ENCODE data around the gene GALNT7.
"Not testable (repeated sequence)": the region's sequence is repeated elsewhere in the genome, so short reads cannot be mapped to it uniquely, and the experiment has no call there.

The GALNT7 gene

DNA sequence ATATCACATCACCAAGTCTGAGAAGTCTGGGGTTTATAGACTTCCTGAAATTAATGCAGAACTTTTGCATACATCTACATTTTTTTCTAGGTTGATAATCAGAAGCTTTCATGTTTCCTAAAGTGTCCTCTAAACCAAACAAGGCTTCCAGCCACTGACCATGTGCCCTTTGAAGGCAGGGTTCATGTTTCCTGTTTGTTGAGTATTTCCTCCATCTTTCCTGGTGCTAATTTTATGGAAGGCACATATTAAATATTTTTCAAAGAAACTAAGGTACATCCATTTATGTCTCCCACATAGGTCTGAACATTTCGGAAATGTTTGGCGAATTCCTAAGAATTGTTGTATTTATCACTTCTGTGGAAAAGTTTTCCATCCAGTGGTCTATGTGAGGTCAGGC is 5.6 kb downstream of the GALNT7 start:
- no peak for DNase-seq (ENCODE audit: extremely low read depth, low read depth)
- TF ChIP-seq, protein P1, sequence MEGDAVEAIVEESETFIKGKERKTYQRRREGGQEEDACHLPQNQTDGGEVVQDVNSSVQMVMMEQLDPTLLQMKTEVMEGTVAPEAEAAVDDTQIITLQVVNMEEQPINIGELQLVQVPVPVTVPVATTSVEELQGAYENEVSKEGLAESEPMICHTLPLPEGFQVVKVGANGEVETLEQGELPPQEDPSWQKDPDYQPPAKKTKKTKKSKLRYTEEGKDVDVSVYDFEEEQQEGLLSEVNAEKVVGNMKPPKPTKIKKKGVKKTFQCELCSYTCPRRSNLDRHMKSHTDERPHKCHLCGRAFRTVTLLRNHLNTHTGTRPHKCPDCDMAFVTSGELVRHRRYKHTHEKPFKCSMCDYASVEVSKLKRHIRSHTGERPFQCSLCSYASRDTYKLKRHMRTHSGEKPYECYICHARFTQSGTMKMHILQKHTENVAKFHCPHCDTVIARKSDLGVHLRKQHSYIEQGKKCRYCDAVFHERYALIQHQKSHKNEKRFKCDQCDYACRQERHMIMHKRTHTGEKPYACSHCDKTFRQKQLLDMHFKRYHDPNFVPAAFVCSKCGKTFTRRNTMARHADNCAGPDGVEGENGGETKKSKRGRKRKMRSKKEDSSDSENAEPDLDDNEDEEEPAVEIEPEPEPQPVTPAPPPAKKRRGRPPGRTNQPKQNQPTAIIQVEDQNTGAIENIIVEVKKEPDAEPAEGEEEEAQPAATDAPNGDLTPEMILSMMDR (IDR thresholded peaks at IDR 0.05; ENCODE audit: low read depth, low read length): no peak

DNA sequence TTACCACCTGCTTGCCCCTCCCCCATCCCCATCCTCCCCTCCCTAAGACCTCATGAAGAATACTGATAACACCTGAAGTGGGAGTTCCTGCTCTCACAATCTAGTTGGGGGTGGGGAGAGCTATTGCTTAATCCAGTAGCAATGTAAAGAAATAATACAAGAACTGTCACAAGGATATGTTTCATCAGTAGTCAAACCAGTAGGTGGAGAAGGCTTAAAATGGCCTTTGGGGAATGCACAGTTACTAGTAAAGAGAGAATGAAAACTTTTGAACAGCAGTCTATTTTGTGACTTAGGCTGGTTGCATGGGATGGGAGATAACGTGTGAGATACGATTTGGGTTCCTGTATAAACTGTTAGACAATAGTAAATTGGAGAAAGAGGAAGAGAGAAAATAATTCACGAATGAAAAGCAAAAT is 6.0 kb downstream of the GALNT7 start:
- TF ChIP-seq, protein P1 (IDR thresholded peaks at IDR 0.05; ENCODE audit: low read depth, low read length): no peak
- no peak for DNase-seq (ENCODE audit: extremely low read depth, low read depth)

DNA sequence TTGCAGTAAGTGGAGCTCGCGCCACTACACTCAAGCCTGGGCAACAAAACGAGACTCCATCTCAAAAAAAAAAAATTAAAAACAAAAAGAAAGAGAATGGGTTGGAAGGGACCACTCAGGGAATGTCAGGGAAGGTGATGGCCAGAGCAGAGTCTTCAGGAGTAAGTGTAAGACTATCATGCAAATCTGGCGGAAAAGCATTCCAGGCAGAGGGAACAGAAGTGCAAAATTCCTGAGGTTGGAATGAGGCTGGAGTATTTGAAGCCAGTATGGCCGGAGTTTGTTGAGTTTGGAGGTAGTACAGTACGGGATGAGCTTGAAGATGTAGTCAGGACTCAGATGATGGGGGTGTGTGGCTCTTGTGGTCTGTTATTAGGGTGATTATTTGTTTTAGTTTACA is 7.4 kb downstream of the GALNT7 start:
- TF ChIP-seq, protein P1 (IDR thresholded peaks at IDR 0.05; ENCODE audit: low read depth, low read length): no peak
- no peak for DNase-seq (ENCODE audit: extremely low read depth, low read depth)

DNA sequence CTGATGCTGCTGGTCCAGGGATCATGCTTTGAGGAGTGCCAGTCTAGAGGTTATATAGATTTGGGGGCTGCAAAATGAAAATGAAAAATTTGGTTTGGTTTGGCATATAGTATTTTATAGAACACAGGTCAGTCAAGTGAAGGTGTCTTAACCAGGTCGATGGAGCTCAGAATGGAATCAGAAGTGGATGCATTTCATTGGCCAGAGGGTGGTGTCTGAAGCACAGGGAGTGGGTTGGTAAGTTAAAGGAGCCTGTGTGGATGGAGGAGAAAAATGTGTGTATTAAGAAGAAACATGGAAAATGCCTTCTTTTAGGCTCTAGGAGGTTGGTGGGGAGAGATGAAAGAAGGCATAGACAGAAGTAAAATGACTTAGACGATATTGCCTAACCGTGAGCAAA is 8.6 kb downstream of the GALNT7 start:
- DNase-seq (ENCODE audit: extremely low read depth, low read depth): no peak
- TF ChIP-seq, protein P1 (IDR thresholded peaks at IDR 0.05; ENCODE audit: low read depth, low read length): no peak

DNA sequence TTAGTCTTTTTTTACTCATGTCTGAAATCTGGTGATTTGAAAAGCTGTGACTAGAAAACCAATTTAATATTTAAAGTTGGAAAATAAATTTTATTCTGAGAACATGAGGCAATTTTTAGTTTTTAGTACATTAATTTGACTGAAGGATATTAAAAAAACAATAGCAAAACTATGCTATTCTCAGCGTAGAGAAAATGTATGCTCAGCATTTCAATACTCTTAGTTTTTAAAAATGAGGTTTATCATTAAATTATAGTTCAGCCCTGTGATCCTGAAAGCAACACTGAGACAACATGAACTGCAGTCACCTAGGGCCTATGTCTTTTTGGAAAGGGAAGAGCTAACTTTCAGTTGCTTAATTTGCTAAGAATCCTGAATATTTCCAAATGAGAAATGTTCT is 9.5 kb downstream of the GALNT7 start:
- DNase-seq (ENCODE audit: extremely low read depth, low read depth): no peak
- TF ChIP-seq, protein P1 (IDR thresholded peaks at IDR 0.05; ENCODE audit: low read depth, low read length): no peak

DNA sequence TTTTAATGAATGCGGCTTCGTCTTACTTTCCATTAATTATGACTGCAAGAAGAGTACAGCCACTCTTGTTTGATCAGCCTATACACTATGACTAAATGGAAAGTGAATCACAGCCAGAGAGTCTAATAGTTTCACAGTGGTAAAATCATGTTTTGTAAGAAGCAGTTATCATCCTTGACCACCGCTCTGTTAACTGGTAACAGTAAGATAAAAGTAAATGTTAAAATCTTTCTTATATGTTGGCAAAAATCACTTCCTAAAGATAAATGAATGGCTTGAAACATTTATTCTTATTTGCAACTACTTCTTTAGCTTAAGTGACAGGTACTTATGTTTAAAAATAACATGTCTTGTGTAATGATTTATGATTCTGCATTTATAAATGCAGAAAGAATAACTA is 13.2 kb downstream of the GALNT7 start:
- no peak for DNase-seq (ENCODE audit: extremely low read depth, low read depth)
- TF ChIP-seq, protein P1 (IDR thresholded peaks at IDR 0.05; ENCODE audit: low read depth, low read length): no peak

DNA sequence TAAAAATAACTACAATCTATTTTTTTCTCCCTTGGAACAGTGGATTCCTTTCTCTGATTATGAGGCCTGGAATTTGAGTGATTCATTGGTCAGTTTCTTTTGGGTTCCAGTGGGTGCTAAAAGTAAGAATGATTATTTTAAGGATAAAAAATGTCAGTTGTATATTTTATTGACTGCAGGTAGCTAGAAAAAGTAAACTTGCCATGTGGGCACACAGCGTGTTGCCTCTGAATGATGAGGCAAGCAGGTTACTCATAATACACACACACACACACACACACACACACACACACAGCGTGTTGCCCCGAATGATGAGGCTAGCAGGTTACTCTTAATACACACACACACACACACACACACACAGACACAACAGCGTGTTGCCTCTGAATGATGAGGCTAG is 13.8 kb downstream of the GALNT7 start:
- TF ChIP-seq, protein P1 (IDR thresholded peaks at IDR 0.05; ENCODE audit: low read depth, low read length): no peak
- no peak for DNase-seq (ENCODE audit: extremely low read depth, low read depth)

DNA sequence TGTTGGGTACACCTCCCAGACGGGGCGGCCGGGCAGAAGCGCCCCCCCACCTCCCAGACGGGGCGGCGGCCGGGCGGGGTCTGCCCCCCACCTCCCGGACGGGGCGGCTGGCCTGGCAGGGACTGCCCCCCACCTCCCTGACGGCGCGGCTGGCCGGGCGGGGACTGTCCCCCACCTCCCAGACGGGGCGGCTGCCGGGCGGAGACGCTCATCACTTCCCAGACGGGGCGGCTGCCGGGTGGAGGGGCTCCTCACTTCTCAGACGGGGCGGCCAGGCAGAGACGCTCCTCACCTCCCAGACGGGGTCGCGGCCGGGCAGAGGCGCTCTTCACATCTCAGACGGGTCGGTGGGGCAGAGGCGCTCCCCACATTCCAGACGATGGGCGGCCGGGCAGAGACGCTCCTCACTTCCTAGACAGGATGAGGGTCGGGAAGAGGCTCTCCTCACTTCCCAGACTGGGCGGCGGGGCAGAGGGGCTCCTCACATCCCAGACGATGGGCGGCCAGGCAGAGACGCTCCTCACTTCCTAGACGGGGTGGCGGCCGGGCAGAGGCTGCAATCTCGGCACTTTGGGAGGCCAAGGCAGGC is 15.1 kb downstream of the GALNT7 start:
- DNase-seq (ENCODE audit: extremely low read depth, low read depth): not testable (repeated sequence)
